ENCODE measurements around the gene PDC. TPM values are rescaled to one million over a fixed set of nuclear protein-coding genes. Genes with fewer than 3 reads are reported as not detected.
"Not testable (repeated sequence)": the region's sequence is repeated elsewhere in the genome, so short reads cannot be mapped to it uniquely, and the experiment has no call there.

Gene PDC
- total RNA-seq, 1 experiment from 2014 or later = not detected

DNA sequence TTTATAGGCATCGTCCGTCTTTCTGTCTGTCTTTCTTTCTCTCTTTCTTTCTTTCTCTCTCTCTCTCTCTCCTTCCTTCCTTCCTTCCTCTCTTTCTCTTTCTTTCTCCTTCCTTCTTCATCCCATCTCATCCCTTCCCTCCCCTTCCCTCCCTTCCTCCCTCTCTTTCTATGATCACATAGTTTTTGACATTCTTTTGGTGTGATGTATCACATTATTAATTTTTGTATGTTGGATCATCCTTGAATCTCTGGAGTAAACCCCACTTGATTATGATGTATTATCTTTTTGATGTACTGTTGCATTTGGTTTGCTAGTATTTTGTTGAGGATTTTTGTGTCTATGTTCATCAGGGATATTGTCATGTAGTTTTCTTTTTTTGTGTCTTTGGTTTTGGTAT lies 59.5 kb downstream of the PDC start:
- DNase-seq (ENCODE audit: low read depth) = not testable (repeated sequence)

Other genes with a start within 250 kb of the PDC start
- not detected in 2 replicates for gene PRG4, start 164.8 kb downstream of the PDC start, total RNA-seq (2014; rRNA removed; shearing (Covaris generic))
- 46.7 and 64.3 TPM in 2 replicates for gene TPR, start 85.9 kb downstream of the PDC start, total RNA-seq (2014; rRNA removed; shearing (Covaris generic))
- gene ODR4, start 85.3 kb downstream of the PDC start, total RNA-seq (2014; rRNA removed; shearing (Covaris generic)) = 15.7 and 16.2 TPM in 2 replicates
- gene PTGS2, start 219.3 kb upstream of the PDC start, total RNA-seq (2014; rRNA removed; shearing (Covaris generic)) = 2.1 and 2.4 TPM in 2 replicates

All from RPMI7951 (cell line).